ENCODE measurements around the gene TNFAIP6.

- TF ChIP-seq, protein P1, sequence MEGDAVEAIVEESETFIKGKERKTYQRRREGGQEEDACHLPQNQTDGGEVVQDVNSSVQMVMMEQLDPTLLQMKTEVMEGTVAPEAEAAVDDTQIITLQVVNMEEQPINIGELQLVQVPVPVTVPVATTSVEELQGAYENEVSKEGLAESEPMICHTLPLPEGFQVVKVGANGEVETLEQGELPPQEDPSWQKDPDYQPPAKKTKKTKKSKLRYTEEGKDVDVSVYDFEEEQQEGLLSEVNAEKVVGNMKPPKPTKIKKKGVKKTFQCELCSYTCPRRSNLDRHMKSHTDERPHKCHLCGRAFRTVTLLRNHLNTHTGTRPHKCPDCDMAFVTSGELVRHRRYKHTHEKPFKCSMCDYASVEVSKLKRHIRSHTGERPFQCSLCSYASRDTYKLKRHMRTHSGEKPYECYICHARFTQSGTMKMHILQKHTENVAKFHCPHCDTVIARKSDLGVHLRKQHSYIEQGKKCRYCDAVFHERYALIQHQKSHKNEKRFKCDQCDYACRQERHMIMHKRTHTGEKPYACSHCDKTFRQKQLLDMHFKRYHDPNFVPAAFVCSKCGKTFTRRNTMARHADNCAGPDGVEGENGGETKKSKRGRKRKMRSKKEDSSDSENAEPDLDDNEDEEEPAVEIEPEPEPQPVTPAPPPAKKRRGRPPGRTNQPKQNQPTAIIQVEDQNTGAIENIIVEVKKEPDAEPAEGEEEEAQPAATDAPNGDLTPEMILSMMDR (IDR thresholded peaks at IDR 0.05): no peak
- TF ChIP-seq EZH2 (IDR thresholded peaks at IDR 0.05; ENCODE audit: borderline replicate concordance, insufficient read depth, low read depth, low read length, poor library complexity, severe bottlenecking): no peak
Observed at GRCh38 chr2:151407281-151407680, 49.9 kb downstream of the TNFAIP6 start.

All from B cell (primary cell).